Measurements from ENCODE around the gene CMSS1.

The CMSS1 gene

GRCh38 chr3:100141586-100141985 is 323.9 kb downstream of the CMSS1 start:
- no peak for TF ChIP-seq CTCF (IDR thresholded peaks at IDR 0.05; ENCODE audit: low read depth, low read length, missing control alignments)
- no peak overlapping the region for H3K4me3 ChIP-seq (ENCODE audit: low read depth, low read length)
- no peak for DNase-seq (ENCODE audit: low read depth)

DNA sequence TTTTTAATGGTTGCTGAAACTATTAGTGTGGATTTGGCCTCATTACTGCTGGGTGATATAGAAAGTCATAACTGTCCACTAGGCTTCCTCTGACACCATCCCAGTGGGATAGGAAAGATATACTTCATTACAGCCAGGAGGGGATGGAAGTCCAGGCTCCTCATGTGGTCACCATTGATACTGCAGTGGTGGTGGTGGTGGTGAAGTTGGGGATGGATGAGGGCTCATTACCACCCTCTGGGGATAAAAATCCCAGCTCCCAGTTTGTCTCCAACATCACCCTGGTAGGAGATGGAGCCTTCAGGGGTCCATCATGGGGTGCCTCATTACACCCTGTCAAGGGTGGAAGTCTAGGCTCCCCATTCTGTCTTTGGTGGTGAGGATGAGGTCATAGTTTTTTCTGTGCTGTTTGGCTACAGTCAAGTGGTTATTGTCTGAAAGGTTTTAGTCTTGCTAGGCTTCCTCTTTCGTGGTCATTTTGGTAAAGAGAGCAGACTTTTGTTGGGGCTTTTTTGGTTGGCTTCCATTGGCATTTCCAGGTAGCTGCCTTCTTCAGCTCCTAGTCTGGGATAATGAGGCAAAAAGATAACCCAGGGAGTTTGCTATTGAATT is 326.7 kb downstream of the CMSS1 start:
- TF ChIP-seq CTCF (IDR thresholded peaks at IDR 0.05; ENCODE audit: low read depth, low read length, missing control alignments) = no peak
- no peak for DNase-seq (ENCODE audit: low read depth)

DNA sequence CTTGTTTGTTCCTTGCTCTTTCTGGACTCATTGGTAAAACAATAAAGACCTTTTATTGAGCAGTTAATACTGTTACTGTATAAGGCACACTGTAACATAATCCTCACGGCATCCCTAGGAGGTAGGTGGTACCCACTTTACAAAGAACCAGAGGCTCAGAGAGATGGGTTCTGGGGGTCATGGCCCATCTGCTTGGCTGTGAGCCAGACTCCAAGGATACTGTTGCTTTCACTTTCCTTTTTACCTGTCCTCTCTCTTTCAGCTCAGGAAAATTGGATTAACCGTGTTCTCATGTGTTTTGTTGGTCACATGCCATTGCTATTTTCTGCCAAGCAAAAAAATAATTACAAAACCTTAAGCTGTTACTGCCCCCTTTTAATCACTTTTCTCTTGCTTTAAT is 331.5 kb downstream of the CMSS1 start:
- no peak overlapping the region for H3K4me3 ChIP-seq (ENCODE audit: low read depth, low read length)
- no peak for DNase-seq (ENCODE audit: low read depth)
- no peak for TF ChIP-seq CTCF (IDR thresholded peaks at IDR 0.05; ENCODE audit: low read depth, low read length, missing control alignments)

More for the DNA sequence above, 326.7 kb downstream of the CMSS1 start:
- H3K4me3 ChIP-seq (ENCODE audit: low read depth, low read length) = no peak overlapping the region

- no peak for TF ChIP-seq CTCF (IDR thresholded peaks at IDR 0.05; ENCODE audit: low read depth, low read length, missing control alignments)
- no peak overlapping the region for H3K4me3 ChIP-seq (ENCODE audit: low read depth, low read length)
- no peak for DNase-seq (ENCODE audit: low read depth)
Measured at GRCh38 chr3:100149713-100150415, 332.2 kb downstream of the CMSS1 start.

GRCh38 chr3:100150473-100150872 is 332.8 kb downstream of the CMSS1 start:
- TF ChIP-seq CTCF (IDR thresholded peaks at IDR 0.05; ENCODE audit: low read depth, low read length, missing control alignments) = no peak
- H3K4me3 ChIP-seq (ENCODE audit: low read depth, low read length) = no peak overlapping the region
- DNase-seq (ENCODE audit: low read depth) = no peak

- no peak for DNase-seq (ENCODE audit: low read depth)
- no peak overlapping the region for H3K4me3 ChIP-seq (ENCODE audit: low read depth, low read length)
- no peak for TF ChIP-seq CTCF (IDR thresholded peaks at IDR 0.05; ENCODE audit: low read depth, low read length, missing control alignments)
Measured at GRCh38 chr3:100151024-100151707, 333.5 kb downstream of the CMSS1 start.
